NCI-H1092 treated with DMSO at 0.1 percent for 48 hours (cell line): ENCODE data around the gene FBXO22.
"Not testable (repeated sequence)": the region's sequence is repeated elsewhere in the genome, so short reads cannot be mapped to it uniquely, and the experiment has no call there.

Source experiments
- DNase-seq: peaks from one replicate; lab custom pipeline; 2025; lab: John Stamatoyannopoulos, UW

FBXO22 gene

GRCh38 chr15:75920079-75920478 is 16.4 kb downstream of the FBXO22 start:
- no peak for DNase-seq

- DNase-seq: no peak
Measured at GRCh38 chr15:75921732-75922703, 18.3 kb downstream of the FBXO22 start.

- DNase-seq: no peak
Measured at GRCh38 chr15:75923756-75924155, 20.1 kb downstream of the FBXO22 start.

GRCh38 chr15:75924576-75924975 is 20.9 kb downstream of the FBXO22 start:
- DNase-seq: no peak

- no peak for DNase-seq
Measured at GRCh38 chr15:75925440-75925839, 21.8 kb downstream of the FBXO22 start.

- DNase-seq: no peak
Measured at GRCh38 chr15:75926931-75927330, 23.3 kb downstream of the FBXO22 start.

- no peak for DNase-seq
Measured at GRCh38 chr15:75927601-75928000, 23.9 kb downstream of the FBXO22 start.

- no peak for DNase-seq
Measured at GRCh38 chr15:75928680-75929608, 25.3 kb downstream of the FBXO22 start.

GRCh38 chr15:75929799-75930565 is 26.3 kb downstream of the FBXO22 start:
- DNase-seq: no peak

- no peak for DNase-seq
Measured at GRCh38 chr15:75930866-75931265, 27.2 kb downstream of the FBXO22 start.

- no peak for DNase-seq
Measured at GRCh38 chr15:75942464-75942863, 38.8 kb downstream of the FBXO22 start.

GRCh38 chr15:75943246-75943645 is 39.6 kb downstream of the FBXO22 start:
- no peak for DNase-seq

- no peak for DNase-seq
Measured at GRCh38 chr15:75943713-75944215, 40.1 kb downstream of the FBXO22 start.

- no peak for DNase-seq
Measured at GRCh38 chr15:75945953-75946352, 42.3 kb downstream of the FBXO22 start.

GRCh38 chr15:75947092-75947491 is 43.4 kb downstream of the FBXO22 start:
- no peak for DNase-seq

- no peak for DNase-seq
Measured at GRCh38 chr15:75948761-75949296, 45.2 kb downstream of the FBXO22 start.

- DNase-seq: no peak
Measured at GRCh38 chr15:75952525-75952924, 48.8 kb downstream of the FBXO22 start.

GRCh38 chr15:75955720-75956119 is 52.0 kb downstream of the FBXO22 start:
- no peak for DNase-seq

GRCh38 chr15:75961331-75961730 is 57.7 kb downstream of the FBXO22 start:
- DNase-seq: no peak

- DNase-seq: no peak
Measured at GRCh38 chr15:75966073-75966472, 62.4 kb downstream of the FBXO22 start.

- not testable (repeated sequence) for DNase-seq
Measured at GRCh38 chr15:75976766-75977165, 73.1 kb downstream of the FBXO22 start.
